C4-2B (cell line): ENCODE data around the gene ACSF3.

Experiments used
- H3K27ac ChIP-seq: fragments of 450-650 bp; 2 replicates; pipeline ENCODE4 v1.5.1; 2017
- CTCF ChIP-seq: fragments of 450-650 bp; conservative IDR thresholded peaks from 2 replicates; pipeline ENCODE4 v1.5.1; 2017; ENCODE audit warnings: mild to moderate bottlenecking
- ZFX ChIP-seq: fragments of 450-650 bp; IDR thresholded peaks from 2 replicates; pipeline ENCODE4 v1.6.1; 2017

ACSF3 gene

DNA sequence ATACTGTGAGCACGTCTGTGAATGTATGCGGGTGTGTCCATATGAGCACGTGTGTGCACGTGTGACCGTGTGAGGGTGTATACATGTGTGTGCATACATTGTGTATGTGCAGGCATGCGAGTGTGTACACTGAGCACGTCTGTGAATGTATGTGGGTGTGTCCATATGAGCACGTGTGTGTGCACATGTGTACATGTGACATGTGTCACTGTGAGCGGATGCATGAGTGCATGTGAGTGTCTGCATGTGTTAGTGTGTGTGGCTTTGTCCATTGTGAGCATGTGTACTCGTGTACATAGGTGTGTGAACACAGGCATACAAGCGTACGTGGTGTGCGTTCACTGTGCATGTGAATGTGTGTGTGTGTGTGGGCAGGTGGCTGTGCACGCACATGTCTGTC, 17.5 kb upstream of the ACSF3 start:
- TF ChIP-seq ZFX, result no peak
- TF ChIP-seq CTCF, result no peak
- H3K27ac ChIP-seq, result no peak overlapping the region

- TF ChIP-seq CTCF, result no peak
- H3K27ac ChIP-seq, result no peak overlapping the region
These were observed 16.6 kb upstream of the ACSF3 start for GRCh38 chr16:89077076-89077475.

- TF ChIP-seq CTCF (no peak), ZFX (no peak)
- H3K27ac ChIP-seq, result no peak overlapping the region
These were observed 15.5 kb upstream of the ACSF3 start for GRCh38 chr16:89078172-89078571.

DNA sequence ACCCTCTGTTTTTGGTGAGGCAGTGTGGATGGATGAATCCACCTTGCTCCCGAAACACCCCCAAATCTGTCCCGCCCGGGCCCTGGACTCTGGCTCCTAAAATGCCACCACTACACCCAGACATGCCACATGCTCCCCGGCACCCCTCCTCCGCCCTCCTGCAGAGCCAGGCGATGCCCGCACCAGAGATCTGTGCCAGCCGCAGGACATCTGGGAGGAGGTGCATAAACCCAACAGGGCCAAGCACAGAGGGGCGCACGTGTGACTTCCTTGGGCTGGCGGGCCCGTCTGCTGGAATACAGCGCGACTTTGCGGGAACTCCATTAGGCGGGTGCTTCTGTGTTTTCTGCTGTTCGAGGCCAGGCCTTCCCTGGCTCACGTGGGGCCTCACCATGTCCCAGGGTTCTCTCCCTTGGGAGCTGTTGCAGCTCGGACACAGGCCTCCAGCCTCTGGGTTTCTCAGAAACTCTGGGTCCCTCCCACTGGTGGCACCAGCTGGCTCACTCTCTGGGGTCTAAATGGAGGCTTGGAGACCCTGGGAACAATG, 14.1 kb upstream of the ACSF3 start:
- TF ChIP-seq ZFX (no peak), CTCF (no peak)

GRCh38 chr16:89080196-89080853, 13.3 kb upstream of the ACSF3 start:
- TF ChIP-seq CTCF (no peak), ZFX (no peak)
- no peak overlapping the region for H3K27ac ChIP-seq

More for the DNA sequence above, 14.1 kb upstream of the ACSF3 start:
- no peak overlapping the region for H3K27ac ChIP-seq

- no peak for TF ChIP-seq CTCF
- no peak for TF ChIP-seq ZFX
- H3K27ac ChIP-seq, result no peak overlapping the region
These were observed 12.1 kb upstream of the ACSF3 start for GRCh38 chr16:89081556-89081955.

DNA sequence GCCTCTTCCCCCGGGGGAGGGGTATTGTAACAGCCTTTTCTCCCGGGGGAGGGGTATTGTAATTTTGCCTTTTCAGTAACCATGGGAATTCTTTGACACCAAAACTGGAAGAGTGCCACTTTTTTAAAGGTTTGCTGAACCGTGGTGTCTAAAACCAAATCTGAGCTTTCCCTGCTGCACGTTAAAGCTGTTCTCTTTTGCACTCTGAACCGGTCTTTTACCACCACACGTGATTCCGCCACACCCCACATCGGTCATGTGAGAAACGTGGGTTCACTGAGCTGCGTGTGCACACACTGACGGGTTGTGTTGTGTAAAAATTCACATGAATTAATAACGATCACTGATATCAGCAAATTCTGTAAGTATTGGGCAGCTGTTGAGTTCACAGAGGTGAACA, 9.2 kb upstream of the ACSF3 start:
- no peak for TF ChIP-seq ZFX
- TF ChIP-seq CTCF, result no peak
- H3K27ac ChIP-seq, result no peak overlapping the region
